Right lobe of liver (tissue), 6 donors: ENCODE measurements around the gene GPR148. TPM values are rescaled to one million over a fixed set of nuclear protein-coding genes. Genes with fewer than 3 reads are reported as not detected.

Source experiments
- ATAC-seq, 4 donors: fragments of 200-7000 bp; cut with Tn5 transposase; one replicate each; pipeline ENCODE4 v1.9.1; 2020; ENCODE audit warnings: mild to moderate bottlenecking in 4 of 4, moderate library complexity in 4 of 4
- DNase-seq, 3 donors: peaks; one replicate each; pipeline ENCODE4 v3.0.0-alpha.2; 2020
- H3K27ac ChIP-seq, 3 donors: fragments of 200-600 bp; one replicate each; pipeline ENCODE4 v1.8.0; 2022
- H3K27me3 ChIP-seq, 2 donors: fragments of 200-600 bp; one replicate each; pipeline ENCODE4 v1.8.0; 2022
- H3K36me3 ChIP-seq, 4 donors: fragments of 200-600 bp; sonication (generic) in 1 of 4; one replicate each; pipeline versions ENCODE4 v1.5.1 to v1.8.0; 2017 to 2022; ENCODE audit warnings: control low read depth in 1 of 4
- H3K4me1 ChIP-seq, 4 donors: fragments of 200-600 bp; sonication (generic) in 1 of 4; one replicate each; pipeline versions ENCODE4 v1.5.1 to v1.8.0; 2017 to 2022; ENCODE audit warnings: control low read depth in 1 of 4
- H3K4me3 ChIP-seq, 3 donors: fragments of 200-600 bp; one replicate each; pipeline ENCODE4 v1.8.0; 2022
- H3K9me3 ChIP-seq, 4 donors: fragments of 200-600 bp; sonication (generic) in 1 of 4; one replicate each; pipeline versions ENCODE4 v1.5.1 to v1.8.0; 2017 to 2022; ENCODE audit warnings: control low read depth in 1 of 4
- CTCF ChIP-seq, 4 donors: fragments of 200-600 bp in 3 of 4; fragments of 450-650 bp in 1 of 4; IDR thresholded peaks; one replicate each; pipeline versions ENCODE4 v1.5.1 to v1.8.0; 2016 to 2022; ENCODE audit warnings: antibody characterized with exemption in 4 of 4, mild to moderate bottlenecking in 2 of 4
- POLR2A ChIP-seq: fragments of 450-650 bp; IDR thresholded peaks from one replicate; pipeline ENCODE4 v1.6.1; 2017; ENCODE audit warnings: antibody characterized with exemption, mild to moderate bottlenecking
- WGBS: methylation state at CpG from one replicate; pipeline ENCODE4 v1.1.6; 2018; ENCODE audit warnings: low coverage, low lambda C conversion rate; ENCODE audit not compliant: insufficient coverage; ENCODE audit errors: missing lambda C conversion rate; 5-methylcytosine and 5-hydroxymethylcytosine counted together
- intact Hi-C, 2 donors: fragments of 100-400 bp; cut with DNase I; formaldehyde crosslinking; loops; one replicate each; pipeline versions ENCODE4 v1.11.2 to v1.14.1; 2022
- total RNA-seq, 6 experiments: library from RNA; depleted of rRNA in 2 of 6; stranded (reverse); fragments of >200 nt in 2 of 6; fragmentation: NEBNext Ultra II Directional in 3 of 6; extraction: Animal tissue kit (Norgen Biotek cat#: 25700) in 3 of 6; gene quantifications; one replicate each; pipeline versions ENCODE4 v1.1.0 to v1.2.4, GENCODE V29; 2016 to 2023
- donor health status: DM: no; HTN: yes; CAD: no.
- donor health status: DM: no; HTN: no; CAD: no.
- donor health status: DM: no; HTN: no; CAD: no.
- donor health status: DM: no; HTN: yes; CAD: no.
- donor health status: DM: no; HTN: yes; CAD: no.

Gene GPR148
- total RNA-seq, 6 experiments from 2014 or later: not detected

GRCh38 chr2:130776550-130776949 is 47.7 kb downstream of the GPR148 start:
- Histone ChIP-seq H3K36me3 (no peaks in the 10 kb centered on the region), H3K4me1 (no peaks in the 10 kb centered on the region), H3K27ac (no peak overlapping the region), H3K4me3 (no peak overlapping the region), H3K27me3 (no peaks in the 10 kb centered on the region), H3K9me3 (no peaks in the 10 kb centered on the region)
- DNase-seq: no peak
- TF ChIP-seq POLR2A (no peak), CTCF (IDR thresholded peaks at IDR 0.05) (no peak)
- ATAC-seq: no peak
- intact Hi-C loops: no loop called here
- WGBS: 37% methylated on average over 4 of the region's 4 CpGs

GRCh38 chr2:130778781-130779180 is 49.9 kb downstream of the GPR148 start:
- H3K27me3 ChIP-seq: no peaks in the 10 kb centered on the region
- H3K4me3 ChIP-seq: no peak overlapping the region
- ATAC-seq (no peak), DNase-seq (no peak)
- no peak for TF ChIP-seq CTCF (IDR thresholded peaks at IDR 0.05)
- TF ChIP-seq POLR2A: no peak
- 50% methylated on average over 9 of the region's 9 CpGs for WGBS
- no peak overlapping the region for H3K27ac ChIP-seq
- H3K9me3 ChIP-seq: no peaks in the 10 kb centered on the region
- intact Hi-C loops: no loop called here
- H3K4me1 ChIP-seq: no peaks in the 10 kb centered on the region
- no peaks in the 10 kb centered on the region for H3K36me3 ChIP-seq

Other genes starting within 250 kb of the GPR148 start
- not detected for gene POTEI, start 219.7 kb upstream of the GPR148 start, total RNA-seq
- not detected for gene CFC1B, start 207.8 kb upstream of the GPR148 start, total RNA-seq
- not detected for gene CFC1, start 129.5 kb upstream of the GPR148 start, total RNA-seq
- not detected for gene POTEJ, start 117.6 kb upstream of the GPR148 start, total RNA-seq
- not detected for gene AMER3, start 26.5 kb downstream of the GPR148 start, total RNA-seq
- gene ARHGEF4, start 107.8 kb downstream of the GPR148 start, total RNA-seq: 1 to 10 TPM in 1 of 6 experiments, under 1 TPM in 3, not detected in 2; 0.44 to 6.7 (median 0.67) TPM